IMR-90 (cell line): Measurements from ENCODE around the gene TBCD.

Experiments used
- CHD1 ChIP-seq: IDR thresholded peaks from 2 replicates; pipeline ENCODE4 v1.6.1; 2012; ENCODE audit warnings: low read depth, low read length, improper control_type of control experiment
- FOS ChIP-seq: fragments of 150-350 bp; IDR thresholded peaks from 2 replicates; pipeline ENCODE4 v1.6.1; 2016; ENCODE audit warnings: low read depth, low read length
- MXI1 ChIP-seq: IDR thresholded peaks from 2 replicates; pipeline ENCODE4 v1.6.1; 2012; ENCODE audit warnings: low read depth, mild to moderate bottlenecking, low read length, moderate library complexity, borderline replicate concordance
- NFE2L2 ChIP-seq: fragments of 150-350 bp; IDR thresholded peaks from 2 replicates; pipeline ENCODE4 v1.6.1; 2016; ENCODE audit warnings: low read depth, mild to moderate bottlenecking, low read length
- POLR2A ChIP-seq: IDR thresholded peaks from 2 replicates; pipeline ENCODE4 v1.6.1; 2012; ENCODE audit warnings: mild to moderate bottlenecking, low read depth, low read length
- RAD21 ChIP-seq: IDR thresholded peaks from 2 replicates; pipeline ENCODE4 v1.6.1; 2012; ENCODE audit warnings: low read length, improper control_type of control experiment
- RCOR1 ChIP-seq: IDR thresholded peaks from 2 replicates; pipeline ENCODE4 v1.6.1; 2012; ENCODE audit warnings: mild to moderate bottlenecking, low read length, improper control_type of control experiment; ENCODE audit not compliant: insufficient replicate concordance
- TF ChIP-seq, protein P1 (sequence below): conservative IDR thresholded peaks from 2 replicates; pipeline ENCODE4 v1.5.1; 2012; ENCODE audit warnings: mild to moderate bottlenecking, low read depth, low read length, improper control_type of control experiment
- TF ChIP-seq, protein P2 (sequence below): fragments of 150-350 bp; IDR thresholded peaks from 2 replicates; pipeline ENCODE4 v1.6.1; 2017; ENCODE audit warnings: mild to moderate bottlenecking, antibody characterized with exemption, low read length, low read depth
- TF ChIP-seq, protein P3 (sequence below): fragments of 150-350 bp; IDR thresholded peaks from 2 replicates; pipeline ENCODE4 v1.6.1; 2016; ENCODE audit warnings: low read depth, mild to moderate bottlenecking, low read length, moderate library complexity, borderline replicate concordance

DNA sequence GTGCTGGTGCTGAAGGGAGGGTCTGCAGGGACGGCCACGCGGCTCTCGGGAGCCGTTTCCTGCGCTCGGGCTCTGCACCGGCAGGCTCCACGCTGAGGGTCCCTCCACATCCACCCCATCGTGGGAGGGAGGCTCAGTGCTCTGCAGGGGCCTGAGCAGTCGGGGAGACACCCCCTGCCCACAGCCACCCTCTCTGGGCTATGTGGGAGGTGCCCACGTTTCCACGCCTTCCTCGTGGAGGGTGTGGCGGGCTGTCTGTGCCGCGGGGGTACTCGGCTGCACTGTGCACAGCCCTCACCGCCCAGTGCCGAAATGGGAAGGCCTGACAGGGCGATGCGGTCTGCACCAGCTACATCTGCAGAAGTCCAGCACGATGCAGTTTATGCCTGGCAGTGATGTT lies 113.4 kb downstream of the TBCD start:
- TF ChIP-seq FOS (no peak), POLR2A (no peak), MXI1 (no peak), RCOR1 (no peak), CHD1 (no peak), RAD21 (no peak), NFE2L2 (no peak)
- TF ChIP-seq, protein P1, sequence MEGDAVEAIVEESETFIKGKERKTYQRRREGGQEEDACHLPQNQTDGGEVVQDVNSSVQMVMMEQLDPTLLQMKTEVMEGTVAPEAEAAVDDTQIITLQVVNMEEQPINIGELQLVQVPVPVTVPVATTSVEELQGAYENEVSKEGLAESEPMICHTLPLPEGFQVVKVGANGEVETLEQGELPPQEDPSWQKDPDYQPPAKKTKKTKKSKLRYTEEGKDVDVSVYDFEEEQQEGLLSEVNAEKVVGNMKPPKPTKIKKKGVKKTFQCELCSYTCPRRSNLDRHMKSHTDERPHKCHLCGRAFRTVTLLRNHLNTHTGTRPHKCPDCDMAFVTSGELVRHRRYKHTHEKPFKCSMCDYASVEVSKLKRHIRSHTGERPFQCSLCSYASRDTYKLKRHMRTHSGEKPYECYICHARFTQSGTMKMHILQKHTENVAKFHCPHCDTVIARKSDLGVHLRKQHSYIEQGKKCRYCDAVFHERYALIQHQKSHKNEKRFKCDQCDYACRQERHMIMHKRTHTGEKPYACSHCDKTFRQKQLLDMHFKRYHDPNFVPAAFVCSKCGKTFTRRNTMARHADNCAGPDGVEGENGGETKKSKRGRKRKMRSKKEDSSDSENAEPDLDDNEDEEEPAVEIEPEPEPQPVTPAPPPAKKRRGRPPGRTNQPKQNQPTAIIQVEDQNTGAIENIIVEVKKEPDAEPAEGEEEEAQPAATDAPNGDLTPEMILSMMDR = no peak
- TF ChIP-seq, protein P2, sequence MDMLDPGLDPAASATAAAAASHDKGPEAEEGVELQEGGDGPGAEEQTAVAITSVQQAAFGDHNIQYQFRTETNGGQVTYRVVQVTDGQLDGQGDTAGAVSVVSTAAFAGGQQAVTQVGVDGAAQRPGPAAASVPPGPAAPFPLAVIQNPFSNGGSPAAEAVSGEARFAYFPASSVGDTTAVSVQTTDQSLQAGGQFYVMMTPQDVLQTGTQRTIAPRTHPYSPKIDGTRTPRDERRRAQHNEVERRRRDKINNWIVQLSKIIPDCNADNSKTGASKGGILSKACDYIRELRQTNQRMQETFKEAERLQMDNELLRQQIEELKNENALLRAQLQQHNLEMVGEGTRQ = no peak
- TF ChIP-seq, protein P3, sequence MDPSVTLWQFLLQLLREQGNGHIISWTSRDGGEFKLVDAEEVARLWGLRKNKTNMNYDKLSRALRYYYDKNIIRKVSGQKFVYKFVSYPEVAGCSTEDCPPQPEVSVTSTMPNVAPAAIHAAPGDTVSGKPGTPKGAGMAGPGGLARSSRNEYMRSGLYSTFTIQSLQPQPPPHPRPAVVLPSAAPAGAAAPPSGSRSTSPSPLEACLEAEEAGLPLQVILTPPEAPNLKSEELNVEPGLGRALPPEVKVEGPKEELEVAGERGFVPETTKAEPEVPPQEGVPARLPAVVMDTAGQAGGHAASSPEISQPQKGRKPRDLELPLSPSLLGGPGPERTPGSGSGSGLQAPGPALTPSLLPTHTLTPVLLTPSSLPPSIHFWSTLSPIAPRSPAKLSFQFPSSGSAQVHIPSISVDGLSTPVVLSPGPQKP = no peak
